ENCODE results near the gene PPWD1.

The PPWD1 gene

GRCh38 chr5:65562731-65563701 lies at the start of gene PPWD1, which contains the start of gene CENPK:
Gene PPWD1 (plus strand): TSS chr5:65563296. CDS start chr5:65563311, 15 bp downstream.
Gene CENPK (minus strand): TSS chr5:65563168. CDS start chr5:65554907, 8,261 bp downstream.
- Histone ChIP-seq H3K9ac (ENCODE audit: low read depth, low read length) (peak within 1 kb of the TSS; percentile 97), H3K27me3 (ENCODE audit: control insufficient read depth, insufficient read depth, low read length) (no peaks in the 10 kb centered on the region), H3K4me3 (ENCODE audit: low read depth, low read length) (peak within 1 kb of the TSS; percentile 96), H3K27ac (ENCODE audit: low read depth, low read length) (peak within 1 kb of the TSS; percentile 99), H3K36me3 (ENCODE audit: control insufficient read depth, insufficient read depth, low read length) (peaks cover 27% of the 10 kb centered on the region), H3K4me1 (ENCODE audit: control insufficient read depth, insufficient read depth, low read length) (no peaks in the 10 kb centered on the region; the same call in 1 of the 2 replicates), H3K9me3 (ENCODE audit: control insufficient read depth, insufficient read depth, low read length) (no peaks in the 10 kb centered on the region)

GRCh38 chr5:65525726-65526125 lies 37.4 kb upstream of the PPWD1 start:
- no peaks in the 10 kb centered on the region for H3K4me1 ChIP-seq (ENCODE audit: control insufficient read depth, insufficient read depth, low read length)
- no peaks in the 10 kb centered on the region for H3K27me3 ChIP-seq (ENCODE audit: control insufficient read depth, insufficient read depth, low read length)
- H3K4me3 ChIP-seq (ENCODE audit: low read depth, low read length), result no peak overlapping the region
- no peak overlapping the region for H3K9ac ChIP-seq (ENCODE audit: low read depth, low read length)
- H3K36me3 ChIP-seq (ENCODE audit: control insufficient read depth, insufficient read depth, low read length), result peaks cover 34% of the 10 kb centered on the region
- H3K27ac ChIP-seq (ENCODE audit: low read depth, low read length), result no peak overlapping the region
- no peaks in the 10 kb centered on the region for H3K9me3 ChIP-seq (ENCODE audit: control insufficient read depth, insufficient read depth, low read length)

GRCh38 chr5:65530904-65531303 lies 32.2 kb upstream of the PPWD1 start:
- Histone ChIP-seq H3K4me3 (ENCODE audit: low read depth, low read length) (no peak overlapping the region), H3K4me1 (ENCODE audit: control insufficient read depth, insufficient read depth, low read length) (no peaks in the 10 kb centered on the region), H3K9me3 (ENCODE audit: control insufficient read depth, insufficient read depth, low read length) (no peaks in the 10 kb centered on the region), H3K36me3 (ENCODE audit: control insufficient read depth, insufficient read depth, low read length) (peaks cover 23% of the 10 kb centered on the region), H3K9ac (ENCODE audit: low read depth, low read length) (no peak overlapping the region), H3K27me3 (ENCODE audit: control insufficient read depth, insufficient read depth, low read length) (no peaks in the 10 kb centered on the region), H3K27ac (ENCODE audit: low read depth, low read length) (no peak overlapping the region)

- peaks cover 30% of the 10 kb centered on the region for H3K36me3 ChIP-seq (ENCODE audit: control insufficient read depth, insufficient read depth, low read length)
- H3K4me3 ChIP-seq (ENCODE audit: low read depth, low read length), result no peak overlapping the region
- H3K27me3 ChIP-seq (ENCODE audit: control insufficient read depth, insufficient read depth, low read length), result no peaks in the 10 kb centered on the region
- H3K9ac ChIP-seq (ENCODE audit: low read depth, low read length), result no peak overlapping the region
- no peaks in the 10 kb centered on the region for H3K9me3 ChIP-seq (ENCODE audit: control insufficient read depth, insufficient read depth, low read length)
- no peak overlapping the region for H3K27ac ChIP-seq (ENCODE audit: low read depth, low read length)
- H3K4me1 ChIP-seq (ENCODE audit: control insufficient read depth, insufficient read depth, low read length), result no peaks in the 10 kb centered on the region
Measured at GRCh38 chr5:65535529-65535987, 27.5 kb upstream of the PPWD1 start.

GRCh38 chr5:65539827-65540226 lies 23.3 kb upstream of the PPWD1 start:
- Histone ChIP-seq H3K36me3 (ENCODE audit: control insufficient read depth, insufficient read depth, low read length) (peaks cover 68% of the 10 kb centered on the region), H3K27me3 (ENCODE audit: control insufficient read depth, insufficient read depth, low read length) (no peaks in the 10 kb centered on the region), H3K4me1 (ENCODE audit: control insufficient read depth, insufficient read depth, low read length) (no peaks in the 10 kb centered on the region), H3K9ac (ENCODE audit: low read depth, low read length) (no peak overlapping the region), H3K27ac (ENCODE audit: low read depth, low read length) (no peak overlapping the region), H3K4me3 (ENCODE audit: low read depth, low read length) (no peak overlapping the region), H3K9me3 (ENCODE audit: control insufficient read depth, insufficient read depth, low read length) (no peaks in the 10 kb centered on the region)

GRCh38 chr5:65544473-65544872 lies 18.6 kb upstream of the PPWD1 start:
- no peaks in the 10 kb centered on the region for H3K9me3 ChIP-seq (ENCODE audit: control insufficient read depth, insufficient read depth, low read length)
- H3K4me1 ChIP-seq (ENCODE audit: control insufficient read depth, insufficient read depth, low read length), result no peaks in the 10 kb centered on the region
- H3K27me3 ChIP-seq (ENCODE audit: control insufficient read depth, insufficient read depth, low read length), result no peaks in the 10 kb centered on the region
- no peak overlapping the region for H3K4me3 ChIP-seq (ENCODE audit: low read depth, low read length)
- no peak overlapping the region for H3K9ac ChIP-seq (ENCODE audit: low read depth, low read length)
- H3K27ac ChIP-seq (ENCODE audit: low read depth, low read length), result no peak overlapping the region
- H3K36me3 ChIP-seq (ENCODE audit: control insufficient read depth, insufficient read depth, low read length), result peaks cover 79% of the 10 kb centered on the region

- no peaks in the 10 kb centered on the region for H3K27me3 ChIP-seq (ENCODE audit: control insufficient read depth, insufficient read depth, low read length)
- peaks cover 79% of the 10 kb centered on the region for H3K36me3 ChIP-seq (ENCODE audit: control insufficient read depth, insufficient read depth, low read length)
Measured at GRCh38 chr5:65546141-65546540, 17.0 kb upstream of the PPWD1 start.

GRCh38 chr5:65548281-65548680 lies 14.8 kb upstream of the PPWD1 start:
- Histone ChIP-seq H3K9ac (ENCODE audit: low read depth, low read length) (no peak overlapping the region), H3K9me3 (ENCODE audit: control insufficient read depth, insufficient read depth, low read length) (no peaks in the 10 kb centered on the region), H3K4me1 (ENCODE audit: control insufficient read depth, insufficient read depth, low read length) (no peaks in the 10 kb centered on the region), H3K27ac (ENCODE audit: low read depth, low read length) (no peak overlapping the region), H3K27me3 (ENCODE audit: control insufficient read depth, insufficient read depth, low read length) (no peaks in the 10 kb centered on the region), H3K4me3 (ENCODE audit: low read depth, low read length) (no peak overlapping the region), H3K36me3 (ENCODE audit: control insufficient read depth, insufficient read depth, low read length) (peaks cover 72% of the 10 kb centered on the region)

More at GRCh38 chr5:65546141-65546540, 17.0 kb upstream of the PPWD1 start:
- Histone ChIP-seq H3K27ac (ENCODE audit: low read depth, low read length) (no peak overlapping the region), H3K9ac (ENCODE audit: low read depth, low read length) (no peak overlapping the region), H3K9me3 (ENCODE audit: control insufficient read depth, insufficient read depth, low read length) (no peaks in the 10 kb centered on the region), H3K4me1 (ENCODE audit: control insufficient read depth, insufficient read depth, low read length) (no peaks in the 10 kb centered on the region), H3K4me3 (ENCODE audit: low read depth, low read length) (no peak overlapping the region)

- no peaks in the 10 kb centered on the region for H3K27me3 ChIP-seq (ENCODE audit: control insufficient read depth, insufficient read depth, low read length)
- H3K4me3 ChIP-seq (ENCODE audit: low read depth, low read length), result no peak overlapping the region
- no peaks in the 10 kb centered on the region for H3K4me1 ChIP-seq (ENCODE audit: control insufficient read depth, insufficient read depth, low read length)
- peaks cover 79% of the 10 kb centered on the region for H3K36me3 ChIP-seq (ENCODE audit: control insufficient read depth, insufficient read depth, low read length)
- H3K9ac ChIP-seq (ENCODE audit: low read depth, low read length), result no peak overlapping the region
- H3K9me3 ChIP-seq (ENCODE audit: control insufficient read depth, insufficient read depth, low read length), result no peaks in the 10 kb centered on the region
- H3K27ac ChIP-seq (ENCODE audit: low read depth, low read length), result no peak overlapping the region
Measured at GRCh38 chr5:65553941-65554340, 9.2 kb upstream of the PPWD1 start.

- Histone ChIP-seq H3K9ac (ENCODE audit: low read depth, low read length) (no peak overlapping the region), H3K4me1 (ENCODE audit: control insufficient read depth, insufficient read depth, low read length) (no peaks in the 10 kb centered on the region), H3K27me3 (ENCODE audit: control insufficient read depth, insufficient read depth, low read length) (no peaks in the 10 kb centered on the region), H3K27ac (ENCODE audit: low read depth, low read length) (no peak overlapping the region), H3K36me3 (ENCODE audit: control insufficient read depth, insufficient read depth, low read length) (peaks cover 68% of the 10 kb centered on the region), H3K4me3 (ENCODE audit: low read depth, low read length) (no peak overlapping the region), H3K9me3 (ENCODE audit: control insufficient read depth, insufficient read depth, low read length) (no peaks in the 10 kb centered on the region)
Measured at GRCh38 chr5:65555287-65555686, 7.8 kb upstream of the PPWD1 start.

- no peaks in the 10 kb centered on the region for H3K4me1 ChIP-seq (ENCODE audit: control insufficient read depth, insufficient read depth, low read length)
- H3K4me3 ChIP-seq (ENCODE audit: low read depth, low read length), result no peak overlapping the region
- no peaks in the 10 kb centered on the region for H3K27me3 ChIP-seq (ENCODE audit: control insufficient read depth, insufficient read depth, low read length)
- H3K9me3 ChIP-seq (ENCODE audit: control insufficient read depth, insufficient read depth, low read length), result no peaks in the 10 kb centered on the region
- H3K27ac ChIP-seq (ENCODE audit: low read depth, low read length), result no peak overlapping the region
- H3K9ac ChIP-seq (ENCODE audit: low read depth, low read length), result no peak overlapping the region
- peaks cover 69% of the 10 kb centered on the region for H3K36me3 ChIP-seq (ENCODE audit: control insufficient read depth, insufficient read depth, low read length)
Measured at GRCh38 chr5:65556181-65556580, 6.9 kb upstream of the PPWD1 start.

Data from HUES48 (cell line).